Keratinocyte (primary cell): ENCODE measurements around the gene CHMP4B. TPM values are rescaled to one million over a fixed set of nuclear protein-coding genes. Genes with fewer than 3 reads are reported as not detected.

ENCODE experiments used
- DNase-seq: peaks from one replicate; pipeline ENCODE4 v3.0.0-alpha.2; 2011; ENCODE audit warnings: low read depth, missing footprints, low spot score
- FAIRE-seq: peaks from 2 replicates; lab custom pipeline; 2011; peaks lifted over from hg19 to GRCh38; lab: Jason Lieb, UNC
- H2AFZ ChIP-seq: 2 replicates; pipeline ENCODE4 v1.6.0; 2012; ENCODE audit warnings: low read length, control low read depth, inconsistent platforms; ENCODE audit not compliant: control insufficient read depth
- H3K27ac ChIP-seq: 2 replicates; pipeline ENCODE4 v1.5.1; 2011; ENCODE audit warnings: low read length; ENCODE audit not compliant: control insufficient read depth, insufficient read depth
- H3K27me3 ChIP-seq: 3 replicates; pipeline ENCODE4 v1.6.0; 2011; ENCODE audit warnings: low read length; ENCODE audit not compliant: control insufficient read depth, insufficient read depth; ENCODE audit errors: extremely low read depth
- H3K36me3 ChIP-seq, 2 experiments: 2 replicates in 1 of 2; 3 replicates in 1 of 2; pipeline ENCODE4 v1.5.1; 2011; ENCODE audit warnings: low read length in 2 of 2, mild to moderate bottlenecking in 1 of 2; ENCODE audit not compliant: control insufficient read depth in 2 of 2, insufficient read depth in 2 of 2; ENCODE audit errors: extremely low read depth in 1 of 2
- H3K4me1 ChIP-seq: 3 replicates; pipeline ENCODE4 v1.5.1; 2011; ENCODE audit warnings: low read length; ENCODE audit not compliant: control insufficient read depth, insufficient read depth; ENCODE audit errors: extremely low read depth
- H3K4me2 ChIP-seq: 3 replicates; pipeline ENCODE4 v1.6.0; 2011; ENCODE audit warnings: low read depth, low read length; ENCODE audit not compliant: control insufficient read depth, insufficient read depth; ENCODE audit errors: extremely low read depth
- H3K4me3 ChIP-seq, 3 experiments: fragments of 200-600 bp in 1 of 3; sonication (generic) in 1 of 3; 2 replicates in 2 of 3; 3 replicates in 1 of 3; pipeline ENCODE4 v1.5.1; 2011 to 2016; ENCODE audit warnings: low read length in 3 of 3, mild to moderate bottlenecking in 3 of 3, control low read depth in 2 of 3, inconsistent platforms in 1 of 3, low read depth in 1 of 3, mixed read lengths in 1 of 3, mixed run types in 1 of 3, moderate library complexity in 1 of 3; ENCODE audit not compliant: control insufficient read depth in 2 of 3, insufficient read depth in 2 of 3; ENCODE audit errors: extremely low read depth in 1 of 3
- H3K79me2 ChIP-seq: 2 replicates; pipeline ENCODE4 v1.6.0; 2012; ENCODE audit warnings: low read length; ENCODE audit not compliant: control insufficient read depth, insufficient read depth
- H3K9ac ChIP-seq: 3 replicates; pipeline ENCODE4 v1.6.0; 2011; ENCODE audit warnings: low read length; ENCODE audit not compliant: control insufficient read depth, insufficient read depth; ENCODE audit errors: extremely low read depth
- H3K9me1 ChIP-seq: 3 replicates; pipeline ENCODE4 v1.6.0; 2011; ENCODE audit warnings: low read length; ENCODE audit not compliant: control insufficient read depth, insufficient read depth; ENCODE audit errors: extremely low read depth
- H3K9me3 ChIP-seq: 2 replicates; pipeline ENCODE4 v1.5.1; 2012; ENCODE audit warnings: low read depth, low read length; ENCODE audit not compliant: control insufficient read depth
- H4K20me1 ChIP-seq: 3 replicates; pipeline ENCODE4 v1.6.0; 2011; ENCODE audit warnings: low read length; ENCODE audit not compliant: control insufficient read depth, insufficient read depth; ENCODE audit errors: extremely low read depth
- CTCF ChIP-seq, 3 experiments: IDR thresholded peaks in 1 of 3; conservative IDR thresholded peaks in 1 of 3; optimal IDR thresholded peaks in 1 of 3; 2 replicates in 2 of 3; 3 replicates in 1 of 3; pipeline versions ENCODE3 to v1.5.1; 2011; ENCODE audit warnings: low read length in 3 of 3, mild to moderate bottlenecking in 3 of 3, moderate library complexity in 2 of 3, control low read depth in 1 of 3, inconsistent platforms in 1 of 3; ENCODE audit not compliant: insufficient read depth in 2 of 3; ENCODE audit errors: extremely low read depth in 1 of 3
- EZH2 ChIP-seq: IDR thresholded peaks from one replicate; pipeline ENCODE4 v1.6.1; 2012; ENCODE audit warnings: inconsistent platforms, mild to moderate bottlenecking, low read length, moderate library complexity
- dilution Hi-C: fragments of 300-500 bp; cut with MboI; formaldehyde crosslinking; loops from one replicate; pipeline ENCODE4 v1.7.0; 2020; ENCODE audit warnings: low sequenced_read_pairs; ENCODE audit not compliant: extremely low pct_ligation_motif_present
- polyA plus RNA-seq, 5 experiments: library from polyadenylated mRNA; depleted of rRNA in 3 of 5; stranded (reverse) in 3 of 5; stranded (forward) in 1 of 5; unstranded in 1 of 5; fragments of >200 nt; gene quantifications; 1 replicate in 1 of 5; 2 replicates in 3 of 5; 3 replicates in 1 of 5; pipeline versions ENCODE4 v1.2.1 to v1.2.3, GENCODE V29; 2011 to 2012; ENCODE audit warnings: missing spikeins in 2 of 5, low read depth in 1 of 5, low replicate concordance in 1 of 5

The CHMP4B gene
- polyA plus RNA-seq, 1 donor (not counting 4 experiments of a cell fraction or from before 2014, with no cell fraction given): 72.2 TPM

DNA sequence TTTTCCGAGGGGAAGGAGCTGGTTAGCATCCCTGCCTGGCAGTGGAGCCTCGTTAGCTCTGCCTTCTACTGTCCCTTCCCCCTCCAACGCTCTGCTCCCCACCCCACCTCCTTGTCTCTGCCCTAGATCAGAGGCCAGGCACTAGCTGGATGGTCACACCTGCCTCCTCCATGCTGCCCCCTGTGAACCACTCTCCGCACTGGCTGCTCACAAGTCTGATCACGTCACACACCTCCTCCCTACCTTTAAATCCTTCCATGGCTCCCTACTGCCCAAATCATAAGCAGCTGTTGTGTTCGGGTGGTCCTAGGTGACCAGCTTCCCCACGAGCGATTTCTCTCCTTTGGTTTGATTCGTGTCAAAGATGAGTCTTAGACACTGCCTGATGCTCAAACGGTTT lies 71.3 kb downstream of the CHMP4B start:
- H3K27ac ChIP-seq: no peak overlapping the region
- TF ChIP-seq EZH2: no peak
- no peak for TF ChIP-seq CTCF (optimal IDR thresholded peaks at IDR 0.05 in 1 of 3, IDR thresholded peaks at IDR 0.05 in 1 of 3, conservative IDR thresholded peaks at IDR 0.05 in 1 of 3; ENCODE audit: extremely low read depth in 1 of 3, insufficient read depth in 2 of 3, low read length in 3 of 3)
- dilution Hi-C loops: no loop called here

GRCh38 chr20:33883164-33883563 lies 72.0 kb downstream of the CHMP4B start:
- Histone ChIP-seq H3K27me3 (peaks cover 4% of the 10 kb centered on the region), H3K9me1 (no peaks in the 10 kb centered on the region)

More for the DNA sequence above, 71.3 kb downstream of the CHMP4B start:
- Histone ChIP-seq H3K36me3 (no peaks in the 10 kb centered on the region), H3K79me2 (no peaks in the 10 kb centered on the region), H2AFZ (no peak overlapping the region), H4K20me1 (no peaks in the 10 kb centered on the region), H3K4me3 (no peak overlapping the region), H3K9me3 (no peaks in the 10 kb centered on the region), H3K27me3 (no peaks in the 10 kb centered on the region), H3K9me1 (no peaks in the 10 kb centered on the region), H3K4me1 (no peaks in the 10 kb centered on the region), H3K9ac (no peak overlapping the region), H3K4me2 (no peak overlapping the region)
- no peak for FAIRE-seq
- DNase-seq: no peak

More at GRCh38 chr20:33883164-33883563, 72.0 kb downstream of the CHMP4B start:
- Histone ChIP-seq H3K4me2 (no peak overlapping the region), H3K36me3 (no peaks in the 10 kb centered on the region), H3K9ac (no peak overlapping the region), H2AFZ (no peak overlapping the region), H4K20me1 (no peaks in the 10 kb centered on the region), H3K9me3 (no peaks in the 10 kb centered on the region), H3K79me2 (no peaks in the 10 kb centered on the region), H3K4me1 (no peaks in the 10 kb centered on the region), H3K27ac (no peak overlapping the region), H3K4me3 (no peak overlapping the region)
- FAIRE-seq: no peak
- dilution Hi-C loops: no loop called here
- DNase-seq: no peak
- TF ChIP-seq CTCF (optimal IDR thresholded peaks at IDR 0.05 in 1 of 3, IDR thresholded peaks at IDR 0.05 in 1 of 3, conservative IDR thresholded peaks at IDR 0.05 in 1 of 3; ENCODE audit: extremely low read depth in 1 of 3, insufficient read depth in 2 of 3, low read length in 3 of 3) (no peak), EZH2 (no peak)
